WI38 (cell line): Measurements from ENCODE around the gene NRCAM.

Experiments
- H3K4me3 ChIP-seq: 2 replicates; pipeline ENCODE4 v1.5.1; 2011; ENCODE audit warnings: low read depth, mild to moderate bottlenecking, control low read depth, low read length
- CTCF ChIP-seq: IDR thresholded peaks from 2 replicates; pipeline ENCODE4 v1.5.1; 2012; ENCODE audit warnings: low read depth, mild to moderate bottlenecking, control low read depth, low read length

Gene NRCAM

DNA sequence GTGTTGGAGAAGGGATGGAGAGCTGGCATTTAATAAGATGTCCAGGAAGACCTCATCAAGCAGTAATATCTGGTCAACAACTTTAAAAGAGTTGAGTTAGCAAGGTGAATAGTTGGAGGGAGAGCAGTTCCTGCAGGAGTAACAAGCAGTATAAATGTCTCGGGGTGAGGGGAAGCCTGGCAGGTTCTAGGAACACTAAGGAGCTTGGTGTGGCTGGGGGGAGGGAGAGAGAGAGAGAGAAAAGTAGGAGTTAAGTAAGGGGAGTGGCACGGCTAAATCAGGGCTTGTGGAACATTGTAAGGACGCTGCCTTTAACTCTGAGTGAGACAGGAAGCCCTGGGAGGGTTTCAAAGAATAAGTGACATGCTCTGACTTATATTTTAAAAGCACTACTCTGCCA, 304.0 kb downstream of the NRCAM start:
- TF ChIP-seq CTCF: no peak
- H3K4me3 ChIP-seq: no peak overlapping the region

DNA sequence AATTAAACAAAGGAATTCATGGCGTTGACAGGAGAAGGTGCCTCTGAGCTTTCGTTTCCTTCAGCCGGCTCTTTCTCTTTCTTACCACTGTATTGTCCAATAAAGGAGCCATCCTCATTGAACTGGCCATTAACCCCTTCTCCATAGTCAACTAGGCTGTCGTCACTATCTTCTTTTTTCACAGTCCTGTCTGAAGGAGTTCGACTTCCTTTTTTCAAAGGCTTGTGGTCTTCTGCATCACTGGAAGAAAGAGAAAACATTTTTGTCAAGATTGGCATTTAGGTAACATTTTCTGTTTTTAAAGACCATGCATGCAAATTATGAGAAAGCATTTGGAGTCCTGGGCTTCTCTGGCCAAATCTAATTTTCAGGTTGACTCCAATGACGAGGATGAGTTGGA, 306.3 kb downstream of the NRCAM start:
- H3K4me3 ChIP-seq: 0 out of 2 replicates have a peak overlapping the region, but pooled peaks have one; percentile 20
- no peak for TF ChIP-seq CTCF

DNA sequence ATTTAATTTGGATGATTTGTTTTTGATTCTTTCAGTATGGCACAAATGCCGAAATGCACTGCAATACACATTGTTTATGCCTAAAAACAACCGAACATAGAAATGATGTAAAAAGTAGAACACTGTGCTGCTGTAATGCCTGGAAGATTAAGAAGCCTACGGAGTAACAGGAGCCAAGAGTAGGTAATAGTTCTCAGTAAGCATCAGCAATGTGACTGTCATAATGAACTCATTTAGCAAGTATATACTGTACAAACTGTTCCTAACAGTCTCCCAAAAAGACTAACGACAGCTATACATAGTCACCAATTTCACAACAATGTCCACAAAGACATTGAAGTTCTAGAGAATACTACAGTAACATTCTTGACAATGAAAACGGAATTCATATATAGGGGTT, 307.1 kb downstream of the NRCAM start:
- H3K4me3 ChIP-seq: no peak overlapping the region
- TF ChIP-seq CTCF: no peak

DNA sequence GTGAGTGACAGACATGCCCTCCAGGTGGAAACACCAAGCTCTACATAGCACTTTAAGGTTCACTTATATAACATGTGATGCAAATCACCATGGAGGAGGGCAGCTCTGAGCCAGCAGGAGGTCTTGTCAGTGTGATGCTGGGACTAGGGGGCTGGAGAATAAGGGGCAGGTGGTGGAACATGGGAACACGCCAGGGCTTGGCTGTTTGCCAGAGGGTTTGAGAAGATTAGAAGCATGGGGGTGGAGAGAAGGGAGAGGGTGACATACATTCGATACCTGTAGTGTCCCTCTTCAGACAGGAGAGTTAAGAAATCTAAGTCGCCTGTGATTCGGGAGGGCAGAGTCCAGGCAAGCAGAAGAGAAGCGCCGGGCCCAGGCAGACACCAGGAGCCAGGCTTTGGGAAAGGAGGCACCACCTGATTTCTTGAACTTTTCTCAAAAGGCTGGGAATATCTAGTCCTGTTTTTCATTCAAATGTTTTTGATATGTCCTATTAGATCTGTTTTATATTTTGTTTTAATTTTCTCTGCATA, 309.1 kb downstream of the NRCAM start:
- H3K4me3 ChIP-seq: no peak overlapping the region
- no peak for TF ChIP-seq CTCF

DNA sequence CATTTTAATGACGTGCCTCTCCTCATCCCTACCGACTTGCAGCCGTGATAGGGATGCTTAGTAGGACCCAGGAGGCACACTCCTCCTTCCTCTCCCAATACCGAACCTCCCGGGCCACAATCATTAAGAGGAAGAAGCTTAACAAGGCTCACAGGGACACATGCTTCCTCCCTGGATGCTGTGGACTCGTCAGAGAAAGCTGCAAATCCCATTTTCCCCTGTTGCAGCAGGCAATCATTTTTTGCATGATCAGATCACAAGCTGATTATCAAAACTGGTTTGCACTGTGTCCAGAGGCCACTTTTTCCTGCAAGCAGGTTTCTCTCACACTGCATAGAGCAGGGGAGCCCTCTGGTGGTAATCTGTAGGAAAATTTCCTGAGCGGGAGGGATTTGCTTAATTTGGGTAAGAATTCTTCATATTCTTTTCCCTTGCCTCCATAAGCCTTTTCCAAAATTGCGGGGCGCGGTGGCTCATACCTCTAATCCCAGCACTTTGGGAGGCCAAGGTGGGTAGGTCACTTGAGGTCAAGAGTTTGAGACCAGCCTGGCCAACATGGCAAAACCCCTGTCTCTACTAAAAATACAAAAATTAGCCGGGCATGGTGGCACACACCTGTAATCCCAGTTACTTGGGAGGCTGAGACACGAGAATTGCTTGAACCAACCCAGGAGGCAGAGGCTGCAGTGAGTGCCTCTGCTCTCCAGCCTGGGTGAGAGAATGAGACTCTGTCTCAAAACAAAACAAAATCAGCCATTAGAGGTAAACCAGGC, 310.0 kb downstream of the NRCAM start:
- H3K4me3 ChIP-seq: peak overlapping the region; percentile 38
- TF ChIP-seq CTCF: peak; percentile 88

GRCh38 chr7:108145401-108145800, 310.8 kb downstream of the NRCAM start:
- H3K4me3 ChIP-seq: no peak overlapping the region
- TF ChIP-seq CTCF: no peak

- TF ChIP-seq CTCF: no peak
Measured at GRCh38 chr7:108144931-108145330, 311.3 kb downstream of the NRCAM start.

More at GRCh38 chr7:108144931-108145330, 311.3 kb downstream of the NRCAM start:
- no peak overlapping the region for H3K4me3 ChIP-seq
